ENCODE measurements around the gene CHP1. TPM values are rescaled to one million over a fixed set of nuclear protein-coding genes. Genes with fewer than 3 reads are reported as not detected.
A peak's percentile ranks its signal among the peaks of the same experiment; 100 is the strongest.

The CHP1 gene
- total RNA-seq, 3 donors from 2014 or later (not counting 1 experiment from before 2014, with no cell fraction given): 50.7 to 55.9 (median 51.3) TPM

DNA sequence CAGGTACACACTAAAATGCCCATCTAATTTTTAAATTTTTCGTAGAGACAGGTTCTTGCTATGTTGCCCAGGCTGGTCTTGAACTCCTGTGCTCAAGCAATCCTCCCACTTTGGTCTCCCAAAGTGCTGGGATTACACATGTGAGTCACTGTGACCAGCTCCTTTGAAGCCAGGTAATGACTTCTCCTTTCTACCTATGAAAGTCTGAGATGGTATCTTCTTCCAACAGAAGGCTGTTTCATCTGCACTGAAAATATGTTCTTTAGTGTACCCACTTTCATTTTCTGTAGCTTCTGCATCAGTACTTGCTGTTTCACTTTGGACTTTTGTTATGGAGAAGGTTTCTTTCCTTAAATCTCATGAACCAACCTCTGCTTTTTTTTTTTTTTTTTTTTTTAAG is 92.5 kb downstream of the CHP1 start:
- Histone ChIP-seq H3K4me3 (ENCODE audit: low read length) (no peak overlapping the region), H3K27me3 (ENCODE audit: control insufficient read depth, insufficient read depth, low read length) (no peaks in the 10 kb centered on the region), H3K27ac (ENCODE audit: low read length) (no peak overlapping the region), H3K36me3 (ENCODE audit: control insufficient read depth, insufficient read depth, low read length) (no peaks in the 10 kb centered on the region), H3K4me1 (ENCODE audit: control insufficient read depth, insufficient read depth, low read length) (no peaks in the 10 kb centered on the region), H3K9me3 (ENCODE audit: control insufficient read depth, insufficient read depth, low read length) (no peaks in the 10 kb centered on the region)
- Mint-ChIP-seq H3K9me3 (no peaks in the 10 kb centered on the region), H3K4me1 (no peaks in the 10 kb centered on the region), H3K4me3 (no peak overlapping the region), H3K27me3 (ENCODE audit: low read depth in 2 of 2) (no peaks in the 10 kb centered on the region), H3K36me3 (no peaks in the 10 kb centered on the region), H3K27ac (no peak overlapping the region)
- intact Hi-C loops (cut with micrococcal nuclease): no loop called here
- ATAC-seq (no peak), DNase-seq (no peak)
- TF ChIP-seq, protein P1, sequence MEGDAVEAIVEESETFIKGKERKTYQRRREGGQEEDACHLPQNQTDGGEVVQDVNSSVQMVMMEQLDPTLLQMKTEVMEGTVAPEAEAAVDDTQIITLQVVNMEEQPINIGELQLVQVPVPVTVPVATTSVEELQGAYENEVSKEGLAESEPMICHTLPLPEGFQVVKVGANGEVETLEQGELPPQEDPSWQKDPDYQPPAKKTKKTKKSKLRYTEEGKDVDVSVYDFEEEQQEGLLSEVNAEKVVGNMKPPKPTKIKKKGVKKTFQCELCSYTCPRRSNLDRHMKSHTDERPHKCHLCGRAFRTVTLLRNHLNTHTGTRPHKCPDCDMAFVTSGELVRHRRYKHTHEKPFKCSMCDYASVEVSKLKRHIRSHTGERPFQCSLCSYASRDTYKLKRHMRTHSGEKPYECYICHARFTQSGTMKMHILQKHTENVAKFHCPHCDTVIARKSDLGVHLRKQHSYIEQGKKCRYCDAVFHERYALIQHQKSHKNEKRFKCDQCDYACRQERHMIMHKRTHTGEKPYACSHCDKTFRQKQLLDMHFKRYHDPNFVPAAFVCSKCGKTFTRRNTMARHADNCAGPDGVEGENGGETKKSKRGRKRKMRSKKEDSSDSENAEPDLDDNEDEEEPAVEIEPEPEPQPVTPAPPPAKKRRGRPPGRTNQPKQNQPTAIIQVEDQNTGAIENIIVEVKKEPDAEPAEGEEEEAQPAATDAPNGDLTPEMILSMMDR (IDR thresholded peaks at IDR 0.05): no peak
- WGBS (ENCODE audit: insufficient coverage): 100% methylated on average over 1 of the region's 1 CpG

DNA sequence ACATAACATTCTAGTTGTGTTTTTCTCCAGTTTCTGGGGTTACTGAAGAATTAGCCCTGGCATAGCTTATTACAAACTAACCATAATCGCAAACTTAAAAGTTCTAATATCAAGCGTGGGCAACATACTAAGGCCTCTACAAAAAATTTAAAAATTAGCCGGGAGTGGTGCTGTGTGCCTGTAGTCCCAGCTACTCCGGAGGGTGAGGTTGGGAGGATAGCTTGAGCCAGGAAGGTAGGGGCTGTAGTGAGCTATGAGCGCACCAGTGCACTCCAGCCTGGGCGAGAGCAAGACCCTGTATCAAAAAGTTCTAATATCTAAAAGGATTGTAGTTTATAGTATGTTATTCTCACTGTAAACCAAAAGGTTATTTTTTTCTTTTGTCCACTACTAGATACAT is 100.2 kb downstream of the CHP1 start:
- WGBS (ENCODE audit: insufficient coverage): 90% methylated on average over 4 of the region's 6 CpGs
- DNase-seq: no peak
- Mint-ChIP-seq H3K4me1 (peaks cover 26 to 27% of the 10 kb centered on the region in 2 donors), H3K27ac (peak overlapping the region; percentile 90 to 99), H3K36me3 (no peaks in the 10 kb centered on the region), H3K4me3 (peak overlapping the region; percentile 98), H3K27me3 (ENCODE audit: low read depth in 2 of 2) (no peaks in the 10 kb centered on the region), H3K9me3 (no peaks in the 10 kb centered on the region)
- Histone ChIP-seq H3K9me3 (ENCODE audit: control insufficient read depth, insufficient read depth, low read length) (no peaks in the 10 kb centered on the region), H3K36me3 (ENCODE audit: control insufficient read depth, insufficient read depth, low read length) (no peaks in the 10 kb centered on the region), H3K27me3 (ENCODE audit: control insufficient read depth, insufficient read depth, low read length) (no peaks in the 10 kb centered on the region), H3K27ac (ENCODE audit: low read length) (no peak overlapping the region), H3K4me3 (ENCODE audit: low read length) (no peak overlapping the region), H3K4me1 (ENCODE audit: control insufficient read depth, insufficient read depth, low read length) (peaks cover 12% of the 10 kb centered on the region)
- intact Hi-C loops (cut with micrococcal nuclease): no loop called here
- no peak for ATAC-seq
- TF ChIP-seq, protein P1 (IDR thresholded peaks at IDR 0.05): no peak

Other genes with a start within 250 kb of the CHP1 start
- gene INO80, start 115.0 kb upstream of the CHP1 start, total RNA-seq: 10 to 100 TPM; 36.4 to 45.7 (median 43.9) TPM
- not detected for gene EXD1, start 511 bp upstream of the CHP1 start, total RNA-seq
- gene OIP5, start 101.3 kb downstream of the CHP1 start, total RNA-seq: under 1 TPM in 2 of 3 donors, not detected in 1; 0.29 to 0.64 TPM
- 1 to 10 TPM; 5.6 to 9.4 (median 7.6) TPM for gene NUSAP1, start 101.6 kb downstream of the CHP1 start, total RNA-seq
- 1 to 10 TPM; 6.1 to 6.3 (median 6.2) TPM for gene NDUFAF1, start 171.2 kb downstream of the CHP1 start, total RNA-seq
- gene RTF1, start 185.8 kb downstream of the CHP1 start, total RNA-seq: 10 to 100 TPM; 35.8 to 53.1 (median 42.7) TPM

Measured in natural killer cell (primary cell).